Transverse colon (tissue), 4 donors: Measurements from ENCODE around the gene NAPG. TPM values are rescaled to one million over a fixed set of nuclear protein-coding genes. Genes with fewer than 3 reads are reported as not detected.

ENCODE experiments used
- DNase-seq: peaks from one replicate; pipeline ENCODE4 v3.0.0-alpha.2; 2019
- H3K27ac ChIP-seq, 4 donors: fragments of 200-600 bp; sonication (generic); 2 replicates each; pipeline ENCODE4 v1.5.1; 2016 to 2018; ENCODE audit warnings: inconsistent platforms in 4 of 4
- H3K27me3 ChIP-seq: fragments of 200-600 bp; sonication (generic); 2 replicates; pipeline ENCODE4 v1.5.1; 2017; ENCODE audit warnings: inconsistent platforms
- H3K36me3 ChIP-seq, 4 donors: fragments of 200-600 bp; sonication (generic); 2 replicates each; pipeline ENCODE4 v1.5.1; 2017 to 2019; ENCODE audit warnings: inconsistent platforms in 4 of 4
- H3K4me1 ChIP-seq, 4 donors: fragments of 200-600 bp; sonication (generic); 2 replicates each; pipeline ENCODE4 v1.5.1; 2017 to 2020; ENCODE audit warnings: inconsistent platforms in 4 of 4
- H3K4me3 ChIP-seq, 4 donors: fragments of 200-600 bp; sonication (generic); 1 replicate in 1 of 4; 2 replicates in 3 of 4; pipeline versions ENCODE4 v1.5.1 to v1.6.1; 2017 to 2019; ENCODE audit warnings: inconsistent platforms in 4 of 4
- H3K9me3 ChIP-seq, 2 donors: fragments of 200-600 bp; sonication (generic); 2 replicates each; pipeline ENCODE4 v1.5.1; 2017 to 2019; ENCODE audit warnings: inconsistent platforms in 2 of 2
- EP300 ChIP-seq: sonication (generic); formaldehyde crosslinking; IDR thresholded peaks from one replicate; pipeline ENCODE4 v1.6.1; 2017; ENCODE audit warnings: antibody characterized with exemption, low read depth
- POLR2A ChIP-seq: fragments of 450-650 bp; IDR thresholded peaks from one replicate; pipeline ENCODE4 v1.6.1; 2016; ENCODE audit warnings: antibody characterized with exemption, mild to moderate bottlenecking, moderate library complexity
- POLR2AphosphoS5 ChIP-seq, 3 donors: sonication (generic); formaldehyde crosslinking; IDR thresholded peaks; one replicate each; pipeline ENCODE4 v1.6.1; 2016; ENCODE audit warnings: antibody characterized with exemption in 3 of 3
- WGBS, 2 donors: methylation state at CpG; one replicate each; pipeline ENCODE4 v1.1.5; 2018; ENCODE audit warnings: low coverage in 1 of 2; 5-methylcytosine and 5-hydroxymethylcytosine counted together
- in situ Hi-C, 4 donors: fragments of 200-750 bp; cut with MboI; loops; one replicate each; pipeline versions ENCODE4 v1.15.0 to v1.15.1; 2017; ENCODE audit warnings: low sequenced_read_pairs in 3 of 4, low pct_ligation_motif_present in 1 of 4, low pct_unique_long_range_greater_than_20kb in 1 of 4
- intact Hi-C: fragments of 100-400 bp; cut with DNase I; formaldehyde crosslinking; loops from one replicate; pipeline ENCODE4 v1.15.1; 2023; ENCODE audit warnings: low total_unique reads
- total RNA-seq, 4 donors: library from RNA; depleted of rRNA; stranded (reverse); fragments of >200 nt; gene quantifications; one replicate each; pipeline ENCODE4 v1.1.0, GENCODE V29; 2016
- TF ChIP-seq, protein P1 (sequence below), 5 experiments: fragments of 200-600 bp in 3 of 5; fragments of 450-650 bp in 2 of 5; sonication (generic) in 3 of 5; IDR thresholded peaks; 1 replicate in 2 of 5; 2 replicates in 3 of 5; pipeline ENCODE4 v1.5.1; 2016 to 2017; ENCODE audit warnings: antibody characterized with exemption in 5 of 5, inconsistent platforms in 3 of 5, mild to moderate bottlenecking in 2 of 5, moderate library complexity in 1 of 5

The NAPG gene
- total RNA-seq, 4 donors from 2014 or later = 28.9 to 47.5 (median 41.1) TPM

DNA sequence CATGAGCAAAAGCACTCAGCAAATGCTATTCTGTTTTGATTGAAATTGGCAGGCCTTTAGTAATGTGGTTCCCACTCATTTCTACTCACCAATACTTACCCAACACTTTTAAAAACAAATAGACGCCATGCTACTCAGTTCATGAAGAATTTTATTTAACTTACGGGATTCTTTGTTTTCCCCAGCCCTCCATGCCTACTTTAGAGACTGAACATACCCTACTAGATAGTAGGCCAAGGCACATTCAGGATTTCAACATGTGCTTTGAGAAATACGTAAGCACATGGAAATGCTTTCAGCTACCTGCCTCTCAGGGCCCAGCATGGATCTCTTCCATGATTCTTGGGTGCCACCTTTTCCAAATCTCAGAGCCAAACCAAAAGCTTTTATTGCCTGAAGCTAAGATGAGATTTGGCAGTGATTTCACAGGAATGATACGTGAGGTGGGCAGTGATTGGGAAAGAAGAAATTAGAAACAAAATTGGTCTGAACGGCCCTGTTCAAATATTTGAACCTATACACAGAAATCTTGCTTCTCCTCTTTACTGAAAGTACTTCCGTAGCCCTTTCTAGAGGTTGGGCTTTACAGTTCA lies 31.4 kb downstream of the NAPG start:
- Histone ChIP-seq H3K4me1 (peaks cover 0 to 5% (median 5%) of the 10 kb centered on the region in 4 donors), H3K36me3 (peaks cover 0 to 28% (median 14%) of the 10 kb centered on the region in 4 donors), H3K4me3 (no peak overlapping the region), H3K27me3 (no peaks in the 10 kb centered on the region), H3K9me3 (no peaks in the 10 kb centered on the region), H3K27ac (no peak overlapping the region)
- TF ChIP-seq POLR2A (no peak), EP300 (no peak), POLR2AphosphoS5 (IDR thresholded peaks at IDR 0.05) (no peak)
- TF ChIP-seq, protein P1, sequence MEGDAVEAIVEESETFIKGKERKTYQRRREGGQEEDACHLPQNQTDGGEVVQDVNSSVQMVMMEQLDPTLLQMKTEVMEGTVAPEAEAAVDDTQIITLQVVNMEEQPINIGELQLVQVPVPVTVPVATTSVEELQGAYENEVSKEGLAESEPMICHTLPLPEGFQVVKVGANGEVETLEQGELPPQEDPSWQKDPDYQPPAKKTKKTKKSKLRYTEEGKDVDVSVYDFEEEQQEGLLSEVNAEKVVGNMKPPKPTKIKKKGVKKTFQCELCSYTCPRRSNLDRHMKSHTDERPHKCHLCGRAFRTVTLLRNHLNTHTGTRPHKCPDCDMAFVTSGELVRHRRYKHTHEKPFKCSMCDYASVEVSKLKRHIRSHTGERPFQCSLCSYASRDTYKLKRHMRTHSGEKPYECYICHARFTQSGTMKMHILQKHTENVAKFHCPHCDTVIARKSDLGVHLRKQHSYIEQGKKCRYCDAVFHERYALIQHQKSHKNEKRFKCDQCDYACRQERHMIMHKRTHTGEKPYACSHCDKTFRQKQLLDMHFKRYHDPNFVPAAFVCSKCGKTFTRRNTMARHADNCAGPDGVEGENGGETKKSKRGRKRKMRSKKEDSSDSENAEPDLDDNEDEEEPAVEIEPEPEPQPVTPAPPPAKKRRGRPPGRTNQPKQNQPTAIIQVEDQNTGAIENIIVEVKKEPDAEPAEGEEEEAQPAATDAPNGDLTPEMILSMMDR (IDR thresholded peaks at IDR 0.05) = no peak
- intact Hi-C loops = no loop called here
- in situ Hi-C loops = loop anchor here in 3 of 4 donors (25.0 kb wide), 2 partner anchors 605 to 1005 kb away; no protein-coding TSS in a partner anchor
- no peak for DNase-seq
- 95% methylated on average over 5 to 6 of the region's 6 CpGs for WGBS, 2 donors

DNA sequence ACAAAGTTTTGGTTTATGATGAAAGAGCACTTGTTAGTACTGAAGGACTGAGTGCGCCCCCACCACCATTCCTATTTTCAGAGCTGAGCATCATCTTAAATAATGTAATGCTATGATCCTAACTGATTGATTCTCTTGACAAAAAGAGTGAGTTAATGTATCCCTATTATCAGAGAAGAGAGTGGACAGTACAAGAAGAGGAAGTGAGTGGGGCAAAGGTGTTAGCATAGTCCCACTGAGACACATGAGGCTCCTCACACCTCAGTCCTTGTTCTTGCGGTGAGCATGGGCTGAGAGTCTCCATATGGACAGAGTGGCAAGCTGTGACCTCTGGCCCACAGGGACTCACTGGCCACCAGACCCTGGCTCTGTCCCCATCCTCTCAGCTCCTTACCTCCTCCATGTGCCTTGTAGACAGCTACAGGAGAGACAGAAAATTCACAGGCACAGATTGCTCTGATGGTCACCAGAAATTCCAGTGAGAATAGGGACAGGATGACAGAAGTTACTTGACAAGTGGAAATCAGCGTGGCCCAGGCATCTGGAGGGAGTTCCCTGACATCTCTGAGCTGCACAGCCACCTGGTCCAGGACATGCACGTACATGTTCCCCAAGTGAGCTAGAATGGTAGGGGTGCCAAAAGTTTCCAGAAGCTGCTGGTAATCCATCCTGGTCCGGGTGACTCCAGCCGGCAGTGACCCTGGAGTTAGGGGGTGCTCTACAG lies 32.6 kb downstream of the NAPG start:
- no peaks in the 10 kb centered on the region for H3K9me3 ChIP-seq
- WGBS, 2 donors = 89 to 91% methylated on average over 1 to 6 of the region's 6 CpGs
- no peaks in the 10 kb centered on the region for H3K27me3 ChIP-seq
- H3K36me3 ChIP-seq = peaks cover 0 to 25% (median 10%) of the 10 kb centered on the region in 4 donors
- peaks cover 0 to 5% (median 5%) of the 10 kb centered on the region in 4 donors for H3K4me1 ChIP-seq
- DNase-seq = no peak
- intact Hi-C loops (no loop called here), in situ Hi-C loops (loop anchor here in 3 of 4 donors (25.0 kb wide), 2 partner anchors 604 to 1004 kb away; no protein-coding TSS in a partner anchor)
- no peak overlapping the region for H3K27ac ChIP-seq
- no peak overlapping the region for H3K4me3 ChIP-seq
- TF ChIP-seq POLR2AphosphoS5 (IDR thresholded peaks at IDR 0.05) (no peak), EP300 (no peak), POLR2A (no peak)
- TF ChIP-seq, protein P1 (IDR thresholded peaks at IDR 0.05) = no peak

DNA sequence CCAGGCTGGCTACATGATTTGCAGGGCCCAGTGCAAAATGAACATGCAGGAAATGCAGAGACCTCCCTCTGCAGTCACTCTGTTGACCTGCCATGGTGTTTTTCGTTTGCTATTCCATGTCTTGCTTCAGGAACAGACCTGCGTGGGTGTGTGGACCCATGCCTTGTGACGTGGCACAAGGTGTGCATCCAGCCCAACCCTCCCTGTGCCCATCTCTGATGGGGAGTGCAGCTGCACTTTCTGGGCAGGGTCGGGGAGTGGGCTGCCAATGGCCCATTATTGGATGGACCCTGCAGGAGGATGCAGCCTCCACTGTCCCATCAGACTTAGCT lies 33.1 kb downstream of the NAPG start:
- Histone ChIP-seq H3K36me3 (peaks cover 0 to 23% (median 8%) of the 10 kb centered on the region in 4 donors), H3K27me3 (no peaks in the 10 kb centered on the region), H3K27ac (no peak overlapping the region), H3K4me1 (peaks cover 0 to 5% (median 5%) of the 10 kb centered on the region in 4 donors), H3K4me3 (no peak overlapping the region), H3K9me3 (no peaks in the 10 kb centered on the region)
- in situ Hi-C loops = loop anchor here in 3 of 4 donors (25.0 kb wide), 2 partner anchors 603 to 1003 kb away; no protein-coding TSS in a partner anchor
- WGBS, 2 donors = 93% methylated on average over 4 of the region's 4 CpGs; no CpG with 5 or more reads in 1 of the 2 donors
- no peak for DNase-seq
- intact Hi-C loops = no loop called here
- TF ChIP-seq, protein P1 (IDR thresholded peaks at IDR 0.05) = no peak
- TF ChIP-seq POLR2AphosphoS5 (IDR thresholded peaks at IDR 0.05) = no peak

DNA sequence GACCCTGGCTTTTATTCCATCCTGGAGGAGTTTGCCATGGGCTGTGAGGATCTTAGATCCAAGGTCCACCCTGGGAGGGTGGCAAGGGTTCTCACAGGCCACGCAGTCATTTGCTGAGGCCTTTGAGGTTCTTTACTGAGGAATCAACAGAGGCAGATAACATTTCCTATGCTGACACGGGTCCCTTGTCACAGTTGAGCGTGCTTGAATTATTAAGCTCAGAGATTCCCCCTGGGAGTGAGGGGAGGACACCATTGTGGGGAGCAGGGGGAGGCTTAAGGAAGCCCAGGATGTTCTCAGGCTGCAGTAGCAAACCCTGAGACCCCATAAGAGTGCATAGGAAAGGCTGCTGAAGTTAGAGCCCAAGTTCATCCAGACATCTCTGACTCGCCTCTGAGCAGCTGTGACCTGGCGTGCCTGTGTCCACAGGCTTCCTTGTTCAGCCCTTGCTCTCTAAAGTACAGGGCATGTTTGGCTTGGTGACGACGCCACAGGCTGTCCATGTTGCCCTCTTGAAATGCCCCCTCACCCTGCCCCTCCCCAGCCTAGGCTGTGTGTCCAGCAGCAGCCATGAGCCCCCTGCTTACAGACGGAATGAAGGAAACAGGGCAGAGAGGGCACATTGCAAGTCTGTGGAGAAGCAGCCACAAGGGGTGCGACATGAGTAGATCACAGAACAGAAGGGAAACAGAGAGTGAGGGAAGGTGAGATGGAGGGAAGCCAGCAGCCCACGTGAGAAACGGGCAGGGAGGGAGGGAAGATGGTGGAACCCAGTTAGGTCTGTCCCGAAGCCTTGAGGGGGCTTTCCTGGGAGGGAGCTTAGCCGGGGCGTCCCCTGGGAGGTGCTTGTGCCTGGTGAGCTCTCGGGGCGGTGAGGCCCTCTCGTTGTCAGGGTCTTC lies 34.0 kb downstream of the NAPG start:
- 50% methylated on average over 17 of the region's 17 CpGs; no CpG with 5 or more reads in 1 of the 2 donors for WGBS, 2 donors
- DNase-seq = no peak
- Histone ChIP-seq H3K4me3 (peak overlapping the region in 1 of 4 donors; percentile 32), H3K27me3 (no peaks in the 10 kb centered on the region), H3K36me3 (peaks cover 0 to 14% (median 4%) of the 10 kb centered on the region in 4 donors), H3K4me1 (peaks cover 0 to 5% (median 5%) of the 10 kb centered on the region in 4 donors), H3K9me3 (no peaks in the 10 kb centered on the region), H3K27ac (no peak overlapping the region)
- in situ Hi-C loops = loop anchor here in 3 of 4 donors (25.0 kb wide), 2 partner anchors 602 to 1002 kb away; no protein-coding TSS in a partner anchor
- TF ChIP-seq POLR2A (no peak), POLR2AphosphoS5 (IDR thresholded peaks at IDR 0.05) (no peak), EP300 (no peak)
- TF ChIP-seq, protein P1 (IDR thresholded peaks at IDR 0.05) = no peak
- intact Hi-C loops = no loop called here
